Mesenteric fat pad (tissue), 1 donor: Measurements from ENCODE around the gene MID1. TPM values are rescaled to one million over a fixed set of nuclear protein-coding genes. Genes with fewer than 3 reads are reported as not detected.

Experiments used
- DNase-seq: peaks from one replicate; pipeline ENCODE4 v3.0.0-alpha.2; 2020; ENCODE audit warnings: low spot score
- total RNA-seq: library from RNA; stranded (reverse); fragmentation: NEBNext Ultra II Directional; extraction: Animal tissue kit (Norgen Biotek cat#: 25700); gene quantifications from one replicate; pipeline ENCODE4 v1.2.1, GENCODE V29; 2021
- donor health status: DM: yes; HTN: yes; CAD: no.

The MID1 gene
- total RNA-seq, 1 donor from 2014 or later, result 16.6 TPM

- DNase-seq, result no peak
These were observed 178.9 kb downstream of the MID1 start for GRCh38 chrX:10441464-10441863.

DNA sequence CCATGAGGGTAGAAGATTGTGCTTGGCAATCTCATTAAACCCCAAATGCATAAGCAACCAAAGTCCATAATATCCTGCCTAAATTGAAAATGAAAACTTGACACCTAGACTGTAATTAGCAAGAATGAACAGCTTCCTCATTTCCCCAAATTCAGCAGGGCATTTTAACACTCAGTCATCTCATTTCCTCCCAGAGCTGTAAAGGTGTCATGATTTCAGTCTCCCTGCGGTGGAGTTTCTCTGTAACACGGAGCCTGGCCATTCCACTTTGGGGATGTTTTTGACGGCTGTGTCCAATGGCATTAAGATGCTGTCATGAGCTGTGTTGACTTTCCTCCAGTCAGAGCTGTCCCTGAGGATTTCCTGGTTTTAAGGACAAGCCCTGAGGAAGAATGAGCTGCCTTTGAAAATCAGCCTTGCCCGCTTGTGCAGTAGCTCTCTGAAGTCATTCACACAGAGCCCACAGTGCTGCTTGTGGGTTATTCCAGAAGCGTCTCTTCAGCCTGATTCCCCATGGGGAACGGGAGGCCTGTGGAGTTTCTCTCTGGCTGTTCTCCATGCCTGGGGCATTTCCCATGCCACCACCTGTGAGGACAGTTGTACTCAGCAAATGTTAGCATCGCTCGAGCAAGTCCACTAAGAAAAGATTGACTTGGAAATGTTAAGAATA lies 187.0 kb downstream of the MID1 start:
- no peak for DNase-seq

- DNase-seq, result no peak
These were observed 190.5 kb downstream of the MID1 start for GRCh38 chrX:10429908-10430307.

DNA sequence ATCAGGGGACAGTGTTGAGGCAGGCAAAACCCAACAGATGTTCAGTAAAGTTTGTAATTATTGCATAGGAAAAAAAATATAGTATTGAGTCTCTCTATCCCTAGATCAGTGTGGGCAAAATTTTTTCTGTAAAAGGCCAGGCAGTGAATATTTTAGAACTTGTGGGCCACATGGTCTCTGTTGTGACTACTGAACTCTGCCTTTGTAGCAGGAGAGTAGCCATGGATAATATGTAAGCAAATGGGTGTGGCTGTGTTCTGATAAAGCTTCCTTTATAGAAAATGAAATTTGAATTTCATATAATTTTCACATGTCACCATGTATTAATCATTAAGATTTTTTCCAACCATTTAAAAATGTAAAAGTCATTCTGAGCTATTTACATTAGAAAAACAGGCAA lies 193.1 kb downstream of the MID1 start:
- no peak for DNase-seq

DNA sequence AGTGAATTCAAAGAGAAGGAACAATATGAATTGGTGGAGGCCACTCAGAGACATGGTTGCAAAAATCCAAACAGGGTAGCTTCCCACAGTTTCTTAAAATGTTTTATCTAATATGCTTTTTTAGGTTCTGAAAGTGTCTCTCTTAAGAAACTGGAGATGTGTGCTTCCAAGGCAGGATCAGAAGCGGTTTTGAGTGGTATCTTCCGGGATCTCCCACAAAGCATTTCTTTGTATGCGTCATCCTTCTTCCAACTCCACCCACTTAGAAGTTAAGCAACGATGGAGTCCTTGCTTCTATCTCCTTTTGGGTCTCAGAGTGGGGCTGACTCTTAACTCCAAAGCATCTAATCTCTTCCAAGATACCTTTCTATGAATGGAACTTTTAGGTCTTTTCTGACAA lies 196.7 kb downstream of the MID1 start:
- DNase-seq, result no peak

DNA sequence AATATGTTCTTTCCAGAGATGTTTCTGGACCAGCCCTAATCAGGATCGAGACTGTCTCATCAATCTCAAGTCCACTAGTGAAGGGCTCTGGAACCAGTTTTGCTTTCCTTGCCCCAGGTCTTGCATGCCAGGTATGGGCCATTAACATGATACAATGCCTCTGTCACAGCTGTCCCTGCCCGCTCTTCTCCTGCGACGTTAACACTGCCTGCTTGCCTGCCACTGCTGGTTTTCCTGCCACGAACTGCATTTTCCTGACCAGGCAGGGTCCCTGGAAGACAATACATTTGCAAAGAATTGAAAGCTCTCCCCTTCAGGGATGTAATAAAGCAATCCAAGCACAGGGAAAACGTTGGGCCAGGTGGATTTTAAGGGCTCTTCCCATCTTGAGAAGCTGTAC lies 200.3 kb downstream of the MID1 start:
- DNase-seq, result no peak

- DNase-seq, result no peak
These were observed 204.0 kb downstream of the MID1 start for GRCh38 chrX:10416424-10416823.

DNA sequence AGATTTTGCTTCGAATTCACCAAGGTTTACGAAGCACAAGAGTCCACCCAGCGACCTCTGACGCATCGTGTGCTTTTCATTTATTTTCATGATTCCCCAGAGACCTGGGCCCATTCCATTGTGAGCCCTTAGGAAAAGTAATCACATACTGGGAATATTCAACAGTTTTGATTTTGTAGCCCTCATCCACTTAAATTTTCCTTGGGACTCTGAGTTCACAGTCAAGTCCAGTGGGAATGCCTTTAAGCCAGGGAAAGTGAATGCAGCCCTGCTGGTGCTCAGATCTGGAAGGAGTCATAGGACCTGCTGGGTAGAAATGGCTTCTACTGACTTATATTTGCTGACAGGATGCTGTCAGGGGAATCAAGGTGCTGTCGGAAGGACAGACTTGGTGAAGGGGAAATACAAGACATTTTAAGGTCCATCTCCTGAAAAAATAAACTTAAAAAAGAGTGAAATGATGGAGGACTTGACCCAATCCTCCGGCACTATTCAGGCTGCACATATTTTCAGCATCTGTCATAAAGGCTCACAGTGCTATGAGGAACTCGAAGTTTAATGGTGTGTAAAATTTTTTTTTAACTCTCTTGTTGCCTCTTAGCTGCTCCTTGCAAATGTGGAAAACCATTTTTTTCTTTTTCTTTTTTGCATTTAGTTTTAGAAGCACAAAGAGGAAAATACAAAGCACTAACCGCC lies 204.9 kb downstream of the MID1 start:
- DNase-seq, result no peak

- DNase-seq, result no peak
These were observed 205.5 kb downstream of the MID1 start for GRCh38 chrX:10414862-10415261.

- DNase-seq, result no peak
These were observed 206.1 kb downstream of the MID1 start for GRCh38 chrX:10414156-10414824.

DNA sequence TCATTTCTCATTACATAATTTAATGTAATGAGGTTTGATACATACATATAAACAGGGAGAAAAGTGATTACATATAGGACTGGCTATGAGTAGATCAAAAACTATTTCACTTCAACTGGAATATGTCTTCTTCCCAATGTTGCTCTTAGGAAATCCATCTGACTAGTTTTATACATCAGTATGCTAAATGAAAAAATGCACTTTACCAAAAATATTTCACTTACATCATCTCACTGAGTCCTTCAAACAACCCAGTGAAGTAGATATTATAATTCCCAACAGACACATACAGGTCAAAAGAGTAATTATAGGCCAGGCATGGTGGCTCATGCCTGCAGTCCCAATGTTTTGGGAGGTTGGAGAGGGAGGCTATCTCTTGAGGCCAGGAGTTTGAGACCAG lies 215.9 kb downstream of the MID1 start:
- no peak for DNase-seq

GRCh38 chrX:10401239-10401638 lies 219.1 kb downstream of the MID1 start:
- no peak for DNase-seq

DNA sequence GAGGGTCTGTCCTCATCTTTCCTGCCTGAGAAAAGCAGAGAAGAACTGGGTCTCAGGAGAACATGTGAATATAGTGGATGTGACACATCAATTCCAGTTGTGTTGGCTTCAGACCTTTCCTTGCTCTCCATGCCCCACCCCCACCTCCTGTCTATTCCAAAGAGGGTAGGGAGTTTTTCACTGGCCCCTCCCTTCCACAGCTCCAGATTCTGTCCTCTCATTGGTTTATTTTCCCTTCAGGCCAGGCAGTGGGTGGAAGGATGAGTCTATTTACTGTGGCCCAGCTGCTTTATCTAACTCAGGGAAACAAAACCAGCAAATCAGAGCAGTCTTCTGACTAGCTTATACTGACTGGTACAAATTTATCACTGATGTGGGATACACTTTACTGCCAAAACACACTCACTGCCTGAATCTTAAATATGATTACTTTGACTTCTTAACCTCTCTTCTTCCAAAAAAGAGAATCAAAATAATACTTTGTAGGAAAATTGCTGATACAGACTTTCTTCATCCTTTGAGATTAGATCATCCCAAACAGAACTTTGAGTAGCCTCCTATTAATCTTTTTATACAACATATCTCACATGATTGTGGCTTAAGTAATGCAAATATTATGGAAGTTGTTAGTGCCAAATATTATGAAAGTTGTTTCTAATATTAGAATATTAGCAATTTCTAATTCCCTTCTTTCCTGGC lies 221.2 kb downstream of the MID1 start:
- no peak for DNase-seq

GRCh38 chrX:10398215-10398614 lies 222.2 kb downstream of the MID1 start:
- no peak for DNase-seq

GRCh38 chrX:10397349-10397748 lies 223.0 kb downstream of the MID1 start:
- no peak for DNase-seq

- DNase-seq, result no peak
These were observed 224.7 kb downstream of the MID1 start for GRCh38 chrX:10395643-10396042.
